ENCODE results near the gene SLC22A23.

SLC22A23 gene

GRCh38 chr6:3334555-3334954 is 122.3 kb downstream of the SLC22A23 start:
- Histone ChIP-seq H3K4me1 (ENCODE audit: control insufficient read depth in 1 of 2, insufficient read depth in 1 of 2, low read depth in 1 of 2, low read length in 1 of 2) (no peaks in the 10 kb centered on the region), H3K27me3 (peaks cover 94% of the 10 kb centered on the region), H3K27ac (no peak overlapping the region), H3K9me3 (no peaks in the 10 kb centered on the region), H3K4me3 (ENCODE audit: low read depth in 1 of 2, low read length in 1 of 2) (no peak overlapping the region), H3K36me3 (no peaks in the 10 kb centered on the region)
- no peak for TF ChIP-seq CTCF (IDR thresholded peaks at IDR 0.05)

GRCh38 chr6:3333263-3333662 is 123.6 kb downstream of the SLC22A23 start:
- H3K27ac ChIP-seq: no peak overlapping the region
- no peaks in the 10 kb centered on the region for H3K9me3 ChIP-seq
- no peaks in the 10 kb centered on the region for H3K36me3 ChIP-seq
- peaks cover 82% of the 10 kb centered on the region for H3K27me3 ChIP-seq
- H3K4me3 ChIP-seq (ENCODE audit: low read depth in 1 of 2, low read length in 1 of 2): no peak overlapping the region
- H3K4me1 ChIP-seq (ENCODE audit: control insufficient read depth in 1 of 2, insufficient read depth in 1 of 2, low read depth in 1 of 2, low read length in 1 of 2): no peaks in the 10 kb centered on the region
- no peak for TF ChIP-seq CTCF (IDR thresholded peaks at IDR 0.05)

- Histone ChIP-seq H3K9me3 (no peaks in the 10 kb centered on the region), H3K27me3 (peaks cover 69% of the 10 kb centered on the region), H3K27ac (no peak overlapping the region), H3K4me3 (ENCODE audit: low read depth in 1 of 2, low read length in 1 of 2) (no peak overlapping the region), H3K4me1 (ENCODE audit: control insufficient read depth in 1 of 2, insufficient read depth in 1 of 2, low read depth in 1 of 2, low read length in 1 of 2) (no peaks in the 10 kb centered on the region), H3K36me3 (no peaks in the 10 kb centered on the region)
- TF ChIP-seq CTCF (IDR thresholded peaks at IDR 0.05): no peak
Observed at GRCh38 chr6:3331971-3332370, 124.9 kb downstream of the SLC22A23 start.

GRCh38 chr6:3331494-3331893 is 125.4 kb downstream of the SLC22A23 start:
- no peaks in the 10 kb centered on the region for H3K4me1 ChIP-seq (ENCODE audit: control insufficient read depth in 1 of 2, insufficient read depth in 1 of 2, low read depth in 1 of 2, low read length in 1 of 2)

GRCh38 chr6:3330199-3330598 is 126.7 kb downstream of the SLC22A23 start:
- H3K27me3 ChIP-seq: peaks cover 57% of the 10 kb centered on the region
- H3K4me1 ChIP-seq (ENCODE audit: control insufficient read depth in 1 of 2, insufficient read depth in 1 of 2, low read depth in 1 of 2, low read length in 1 of 2): no peaks in the 10 kb centered on the region
- no peaks in the 10 kb centered on the region for H3K9me3 ChIP-seq
- H3K4me3 ChIP-seq (ENCODE audit: low read depth in 1 of 2, low read length in 1 of 2): no peak overlapping the region
- no peaks in the 10 kb centered on the region for H3K36me3 ChIP-seq
- H3K27ac ChIP-seq: no peak overlapping the region
- TF ChIP-seq CTCF (IDR thresholded peaks at IDR 0.05): no peak

More at GRCh38 chr6:3331494-3331893, 125.4 kb downstream of the SLC22A23 start:
- peaks cover 64% of the 10 kb centered on the region for H3K27me3 ChIP-seq
- no peak overlapping the region for H3K27ac ChIP-seq
- H3K9me3 ChIP-seq: no peaks in the 10 kb centered on the region
- H3K4me3 ChIP-seq (ENCODE audit: low read depth in 1 of 2, low read length in 1 of 2): no peak overlapping the region
- H3K36me3 ChIP-seq: no peaks in the 10 kb centered on the region
- no peak for TF ChIP-seq CTCF (IDR thresholded peaks at IDR 0.05)

Measured in neutrophil (primary cell).